Muscle layer of colon (tissue), 2 donors: ENCODE data around the gene KCNH8.

Source experiments
- H3K27ac ChIP-seq: one replicate; pipeline ENCODE4 v1.7.0; 2013; ENCODE audit warnings: low read depth, mild to moderate bottlenecking, low read length, moderate library complexity
- H3K27me3 ChIP-seq, 2 donors: one replicate each; pipeline ENCODE4 v1.7.0; 2013; ENCODE audit warnings: low read length in 2 of 2, mild to moderate bottlenecking in 2 of 2; ENCODE audit not compliant: insufficient read depth in 2 of 2, control insufficient read depth in 1 of 2
- H3K36me3 ChIP-seq: one replicate; pipeline ENCODE4 v1.7.0; 2013; ENCODE audit warnings: mild to moderate bottlenecking, low read length; ENCODE audit not compliant: insufficient read depth
- H3K4me1 ChIP-seq: one replicate; pipeline ENCODE4 v1.7.0; 2013; ENCODE audit warnings: mild to moderate bottlenecking, low read length; ENCODE audit not compliant: insufficient read depth
- H3K4me3 ChIP-seq, 2 donors: one replicate each; pipeline ENCODE4 v1.7.0; 2013; ENCODE audit warnings: low read length in 2 of 2, low read depth in 1 of 2, mild to moderate bottlenecking in 1 of 2, moderate library complexity in 1 of 2
- H3K9ac ChIP-seq: one replicate; pipeline ENCODE4 v1.7.0; 2013; ENCODE audit warnings: low read length
- H3K9me3 ChIP-seq: one replicate; pipeline ENCODE4 v1.7.0; 2013; ENCODE audit warnings: mild to moderate bottlenecking, low read length
- donor health status: abdominal sarcoma.
- donor health status: Adenocarcinoma of cecum.

KCNH8 gene

DNA sequence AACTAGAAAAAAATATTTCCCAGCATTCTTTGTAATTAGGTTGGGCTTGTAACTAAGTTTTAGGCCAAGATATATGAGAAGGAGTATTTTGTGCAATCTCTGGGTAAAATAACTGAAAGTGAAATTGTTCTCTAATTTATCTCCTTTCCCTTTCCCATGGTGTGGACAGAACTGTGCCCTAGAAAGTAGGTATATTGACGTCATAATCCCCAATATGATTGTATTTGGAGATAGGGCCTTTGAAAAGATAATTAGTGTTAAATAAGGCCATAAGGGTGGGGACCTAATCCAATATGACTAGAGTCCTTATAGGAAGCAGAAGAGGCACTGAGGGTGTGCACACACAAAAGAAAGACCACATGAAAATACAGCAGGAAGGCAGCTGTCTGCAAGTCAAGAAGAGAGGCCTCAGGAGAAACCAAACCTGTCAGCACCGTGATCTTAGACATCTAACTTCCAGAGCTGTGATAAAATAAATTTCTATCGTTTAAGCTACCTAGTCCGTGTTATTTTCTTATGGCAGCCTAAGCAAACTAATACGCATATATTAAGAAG lies 106.6 kb downstream of the KCNH8 start:
- H3K4me1 ChIP-seq = no peaks in the 10 kb centered on the region
- H3K27me3 ChIP-seq = no peaks in the 10 kb centered on the region
- H3K9ac ChIP-seq = no peak overlapping the region
- no peaks in the 10 kb centered on the region for H3K9me3 ChIP-seq
- H3K4me3 ChIP-seq = no peak overlapping the region
- no peak overlapping the region for H3K27ac ChIP-seq
- no peaks in the 10 kb centered on the region for H3K36me3 ChIP-seq

DNA sequence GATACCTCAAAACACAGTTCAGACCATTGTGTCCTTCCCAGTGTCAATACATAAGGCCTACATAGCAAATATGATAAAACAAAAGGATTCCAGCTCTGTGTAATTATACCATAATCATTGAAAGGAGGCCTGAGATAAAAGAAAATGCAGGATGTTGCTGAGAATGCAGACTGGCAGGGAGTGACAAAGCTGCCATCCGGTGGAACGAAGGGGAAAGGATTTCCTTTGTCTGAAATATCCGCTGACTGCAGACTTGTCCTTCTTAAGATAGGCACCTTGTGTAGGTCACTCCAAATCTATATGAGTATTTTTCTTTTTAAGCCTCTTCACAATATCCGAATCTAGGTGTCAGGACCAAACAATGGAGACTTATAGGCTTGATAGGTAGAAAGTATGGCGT lies 108.0 kb downstream of the KCNH8 start:
- no peaks in the 10 kb centered on the region for H3K36me3 ChIP-seq
- no peaks in the 10 kb centered on the region for H3K27me3 ChIP-seq
- no peaks in the 10 kb centered on the region for H3K9me3 ChIP-seq
- H3K4me3 ChIP-seq = no peak overlapping the region
- H3K27ac ChIP-seq = no peak overlapping the region
- H3K9ac ChIP-seq = no peak overlapping the region
- H3K4me1 ChIP-seq = no peaks in the 10 kb centered on the region

DNA sequence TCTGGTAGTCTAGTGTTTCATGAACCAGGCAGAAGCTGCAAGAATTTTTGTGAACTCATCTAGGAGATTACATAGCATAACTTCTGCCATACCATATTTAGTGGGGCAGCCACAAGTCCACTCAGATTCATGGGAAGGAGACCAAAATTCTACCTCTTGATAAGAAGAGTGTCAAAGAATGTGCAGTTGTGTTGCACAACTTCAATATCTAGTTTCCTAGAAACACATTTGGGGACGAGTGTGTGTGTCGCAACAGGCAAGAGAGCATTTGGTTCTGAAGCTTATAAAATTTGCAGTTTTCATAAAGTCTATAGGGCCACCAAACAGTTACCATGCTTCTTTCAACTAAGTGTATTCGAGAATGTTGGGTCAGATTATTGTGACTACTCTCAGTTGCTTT lies 115.3 kb downstream of the KCNH8 start:
- Histone ChIP-seq H3K9me3 (no peaks in the 10 kb centered on the region), H3K4me1 (no peaks in the 10 kb centered on the region), H3K9ac (no peak overlapping the region), H3K27me3 (no peaks in the 10 kb centered on the region), H3K4me3 (no peak overlapping the region), H3K36me3 (no peaks in the 10 kb centered on the region), H3K27ac (no peak overlapping the region)

DNA sequence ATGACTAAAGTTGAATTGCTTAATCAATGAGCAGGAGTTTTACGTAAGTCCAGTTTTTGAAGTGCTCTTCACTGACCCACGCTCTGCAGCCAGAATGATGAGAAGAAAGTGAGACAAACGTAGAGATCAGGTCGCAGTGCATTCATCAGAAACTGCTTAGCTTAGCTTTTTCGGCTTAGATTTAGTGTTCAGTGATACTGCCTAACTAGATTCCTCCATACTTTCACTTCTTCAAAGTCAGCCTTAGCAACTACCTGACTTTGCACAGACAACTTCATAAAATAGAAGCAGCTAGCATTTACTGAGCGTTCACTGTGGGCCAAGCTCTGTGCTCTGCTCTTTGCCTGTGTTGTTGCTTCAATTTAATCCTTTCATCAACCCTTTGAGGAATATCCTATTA lies 116.1 kb downstream of the KCNH8 start:
- H3K9me3 ChIP-seq = no peaks in the 10 kb centered on the region
- H3K36me3 ChIP-seq = no peaks in the 10 kb centered on the region
- no peak overlapping the region for H3K27ac ChIP-seq
- no peak overlapping the region for H3K9ac ChIP-seq
- H3K4me3 ChIP-seq = no peak overlapping the region
- H3K4me1 ChIP-seq = no peaks in the 10 kb centered on the region
- no peaks in the 10 kb centered on the region for H3K27me3 ChIP-seq

DNA sequence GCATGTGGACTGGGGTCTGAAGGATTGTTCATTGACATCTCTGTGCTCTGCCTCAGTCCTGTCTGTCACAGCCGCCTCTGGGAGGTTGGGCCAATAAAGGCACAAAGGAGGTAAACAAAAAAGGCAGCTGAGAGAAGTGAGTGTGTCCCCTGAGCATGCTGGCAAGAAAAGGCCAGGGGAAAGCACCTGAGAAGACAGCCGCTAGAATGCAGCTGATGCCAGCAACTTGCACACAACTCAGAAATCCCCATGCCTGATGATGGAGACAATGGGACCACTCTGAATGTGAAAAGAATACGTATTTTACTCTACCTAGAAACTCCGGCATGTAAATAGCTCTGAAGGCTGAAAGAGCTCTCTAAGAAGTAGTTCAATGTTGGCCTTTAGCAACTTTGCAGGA lies 118.7 kb downstream of the KCNH8 start:
- H3K4me1 ChIP-seq = no peaks in the 10 kb centered on the region
- no peak overlapping the region for H3K27ac ChIP-seq
- no peaks in the 10 kb centered on the region for H3K27me3 ChIP-seq
- no peak overlapping the region for H3K9ac ChIP-seq
- H3K9me3 ChIP-seq = no peaks in the 10 kb centered on the region
- H3K36me3 ChIP-seq = no peaks in the 10 kb centered on the region
- no peak overlapping the region for H3K4me3 ChIP-seq

DNA sequence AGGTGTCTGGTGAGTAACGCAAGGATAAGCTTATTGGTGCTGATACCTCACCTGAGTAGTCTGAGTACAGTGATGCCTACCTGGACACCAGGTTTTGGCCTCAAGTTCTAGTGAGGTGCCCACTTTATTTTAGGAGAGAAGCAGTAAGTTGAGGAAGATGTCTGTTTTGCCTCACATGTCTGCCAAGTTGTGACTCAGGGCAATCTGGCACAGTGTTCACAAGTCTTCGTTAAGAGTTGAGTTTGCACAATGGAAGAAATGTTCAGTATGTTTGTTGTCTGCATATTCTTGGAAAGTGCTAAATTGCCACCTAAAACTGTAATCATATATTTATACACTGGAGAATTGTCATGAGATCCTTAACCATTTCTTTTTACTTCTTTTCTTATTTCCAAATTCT lies 122.2 kb downstream of the KCNH8 start:
- Histone ChIP-seq H3K4me3 (no peak overlapping the region), H3K27me3 (no peaks in the 10 kb centered on the region)

DNA sequence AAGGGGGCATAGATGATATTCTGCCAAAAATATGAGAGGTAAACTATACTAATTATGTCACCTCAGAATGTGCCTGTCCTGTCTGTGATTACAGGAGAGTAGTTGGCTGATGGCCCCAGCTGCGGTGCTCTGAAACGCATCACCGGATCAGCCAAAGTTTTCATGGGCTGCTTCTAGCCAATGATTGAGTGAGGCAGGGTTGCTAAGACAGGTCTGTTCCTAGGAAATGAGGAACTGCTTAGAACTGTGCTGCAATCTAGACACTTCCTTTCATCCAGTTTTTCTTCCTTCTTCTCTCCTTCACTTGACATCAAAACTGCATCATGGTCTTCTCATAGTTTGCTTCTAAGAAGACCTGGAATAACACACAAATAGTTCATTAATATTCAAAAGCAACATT lies 124.0 kb downstream of the KCNH8 start:
- Histone ChIP-seq H3K27ac (no peak overlapping the region), H3K27me3 (no peaks in the 10 kb centered on the region), H3K9me3 (no peaks in the 10 kb centered on the region), H3K4me1 (no peaks in the 10 kb centered on the region), H3K36me3 (no peaks in the 10 kb centered on the region), H3K9ac (no peak overlapping the region), H3K4me3 (no peak overlapping the region)

More for the DNA sequence above, 122.2 kb downstream of the KCNH8 start:
- H3K27ac ChIP-seq = no peak overlapping the region
- no peaks in the 10 kb centered on the region for H3K9me3 ChIP-seq
- H3K36me3 ChIP-seq = no peaks in the 10 kb centered on the region
- no peaks in the 10 kb centered on the region for H3K4me1 ChIP-seq
- no peak overlapping the region for H3K9ac ChIP-seq

DNA sequence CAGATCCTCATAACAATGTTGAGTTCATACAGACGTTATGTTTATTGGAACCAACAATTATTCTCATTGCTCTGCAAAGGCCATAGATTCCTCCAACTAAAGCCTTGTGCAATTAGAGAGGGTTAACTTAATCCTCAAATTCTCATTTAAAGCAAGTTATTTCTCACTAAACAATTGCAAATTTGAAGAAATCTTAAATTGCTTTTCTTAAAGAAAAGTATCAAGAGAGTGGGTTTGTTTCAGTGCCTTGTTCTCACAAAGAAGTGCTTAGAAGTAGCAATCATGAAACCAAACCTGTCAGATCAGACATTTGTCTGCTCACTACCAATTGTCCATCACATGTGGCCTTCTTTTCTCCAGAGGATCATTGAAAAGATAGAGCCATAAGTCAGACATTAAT lies 124.8 kb downstream of the KCNH8 start:
- H3K36me3 ChIP-seq = no peaks in the 10 kb centered on the region
- H3K4me3 ChIP-seq = no peak overlapping the region
- no peaks in the 10 kb centered on the region for H3K27me3 ChIP-seq
- H3K9ac ChIP-seq = no peak overlapping the region
- H3K9me3 ChIP-seq = no peaks in the 10 kb centered on the region
- H3K27ac ChIP-seq = no peak overlapping the region
- H3K4me1 ChIP-seq = no peaks in the 10 kb centered on the region

DNA sequence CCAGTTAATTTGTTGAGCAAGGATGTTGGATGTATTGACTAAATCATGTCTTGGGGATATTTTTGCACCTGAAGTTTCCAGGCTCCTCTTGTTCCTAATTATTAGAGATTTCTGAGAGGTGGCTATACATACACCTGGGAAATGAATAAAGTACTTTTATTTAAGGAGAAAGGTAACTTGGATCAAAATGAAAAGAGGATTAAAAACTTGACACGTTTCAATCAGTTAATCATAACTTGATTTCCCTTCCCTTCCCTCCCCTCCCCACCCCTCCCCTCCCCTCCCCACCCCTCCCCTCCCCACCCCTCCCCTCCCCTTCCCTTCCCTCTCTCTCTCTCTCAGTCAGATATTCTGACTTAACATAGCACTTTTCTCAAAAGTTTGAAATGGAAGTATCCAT lies 126.3 kb downstream of the KCNH8 start:
- Histone ChIP-seq H3K4me3 (no peak overlapping the region), H3K27ac (no peak overlapping the region), H3K27me3 (no peaks in the 10 kb centered on the region), H3K9ac (no peak overlapping the region), H3K4me1 (no peaks in the 10 kb centered on the region), H3K9me3 (no peaks in the 10 kb centered on the region), H3K36me3 (no peaks in the 10 kb centered on the region)

DNA sequence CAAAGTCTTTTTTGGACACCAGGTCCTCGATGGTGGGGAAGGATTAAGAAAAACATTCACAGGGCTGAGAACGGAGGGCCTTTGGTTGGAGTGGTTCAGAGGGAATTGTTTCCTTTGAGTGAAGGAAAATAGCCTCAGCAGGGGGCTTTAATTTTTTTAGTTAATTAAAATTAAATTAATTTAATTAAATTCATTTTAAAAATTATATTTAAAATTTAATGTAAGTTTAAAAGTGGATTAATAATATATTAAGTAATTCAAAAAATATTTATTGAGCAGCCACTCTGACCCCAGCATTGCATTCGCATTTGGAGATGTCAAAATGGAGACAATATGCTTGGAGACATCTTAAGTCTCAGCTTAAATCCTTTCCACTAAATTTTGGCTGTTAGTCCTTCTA lies 136.7 kb downstream of the KCNH8 start:
- H3K4me1 ChIP-seq = no peaks in the 10 kb centered on the region
- no peaks in the 10 kb centered on the region for H3K9me3 ChIP-seq
- H3K9ac ChIP-seq = no peak overlapping the region

DNA sequence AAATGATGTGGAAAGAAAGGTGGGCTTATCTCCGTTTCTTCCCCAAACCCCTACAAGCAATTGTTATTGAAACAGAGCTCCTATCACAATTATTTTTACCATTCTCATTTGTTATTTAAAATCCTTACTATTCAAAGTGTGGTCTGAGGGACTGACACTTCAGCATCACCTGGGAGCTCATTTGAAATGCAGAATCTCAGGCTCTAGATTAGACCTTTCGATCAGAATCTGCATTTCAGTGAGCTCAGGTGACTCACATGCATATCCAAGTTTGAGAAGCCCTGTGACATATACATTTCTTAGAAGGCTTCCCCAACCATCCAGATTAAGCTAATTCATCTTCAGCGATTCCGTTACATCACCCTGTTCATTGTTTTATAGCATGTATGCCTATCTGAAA lies 145.0 kb downstream of the KCNH8 start:
- Histone ChIP-seq H3K36me3 (no peaks in the 10 kb centered on the region), H3K27me3 (no peaks in the 10 kb centered on the region), H3K4me3 (no peak overlapping the region), H3K9ac (no peak overlapping the region), H3K27ac (no peak overlapping the region), H3K9me3 (no peaks in the 10 kb centered on the region), H3K4me1 (no peaks in the 10 kb centered on the region)

More for the DNA sequence above, 136.7 kb downstream of the KCNH8 start:
- H3K36me3 ChIP-seq = no peaks in the 10 kb centered on the region
- no peak overlapping the region for H3K27ac ChIP-seq
- no peak overlapping the region for H3K4me3 ChIP-seq
- no peaks in the 10 kb centered on the region for H3K27me3 ChIP-seq

DNA sequence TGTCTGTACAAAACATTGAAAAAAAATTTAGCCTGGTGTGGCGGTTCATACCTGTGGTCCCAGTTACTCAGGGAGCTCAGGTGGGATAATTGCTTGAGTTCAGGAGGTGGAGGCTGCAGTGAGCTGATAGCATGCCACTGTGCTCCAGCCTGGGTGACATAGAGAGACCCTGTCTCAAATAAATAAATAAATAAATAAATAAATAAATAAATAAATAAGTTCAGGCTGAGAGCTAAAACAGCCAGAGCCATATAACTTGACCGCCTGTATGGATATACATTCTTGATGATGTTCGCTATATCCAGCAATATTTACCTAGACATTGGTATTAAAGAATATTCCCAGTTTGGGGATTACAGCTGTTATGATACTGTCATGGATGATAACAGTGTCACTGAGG lies 146.9 kb downstream of the KCNH8 start:
- no peaks in the 10 kb centered on the region for H3K36me3 ChIP-seq
- no peaks in the 10 kb centered on the region for H3K4me1 ChIP-seq
- H3K27me3 ChIP-seq = no peaks in the 10 kb centered on the region
- H3K9ac ChIP-seq = no peak overlapping the region
- no peak overlapping the region for H3K4me3 ChIP-seq
- no peak overlapping the region for H3K27ac ChIP-seq
- H3K9me3 ChIP-seq = no peaks in the 10 kb centered on the region
